NT2/D1 (cell line): Measurements from ENCODE around the gene SPTAN1.

Experiments used
- YY1 ChIP-seq: IDR thresholded peaks from 2 replicates; pipeline ENCODE4 v1.6.1; 2011; ENCODE audit not compliant: insufficient read length, insufficient read depth
- ZNF274 ChIP-seq: IDR thresholded peaks from 2 replicates; pipeline ENCODE4 v1.6.1; 2011; ENCODE audit warnings: mild to moderate bottlenecking, low read depth, low read length

DNA sequence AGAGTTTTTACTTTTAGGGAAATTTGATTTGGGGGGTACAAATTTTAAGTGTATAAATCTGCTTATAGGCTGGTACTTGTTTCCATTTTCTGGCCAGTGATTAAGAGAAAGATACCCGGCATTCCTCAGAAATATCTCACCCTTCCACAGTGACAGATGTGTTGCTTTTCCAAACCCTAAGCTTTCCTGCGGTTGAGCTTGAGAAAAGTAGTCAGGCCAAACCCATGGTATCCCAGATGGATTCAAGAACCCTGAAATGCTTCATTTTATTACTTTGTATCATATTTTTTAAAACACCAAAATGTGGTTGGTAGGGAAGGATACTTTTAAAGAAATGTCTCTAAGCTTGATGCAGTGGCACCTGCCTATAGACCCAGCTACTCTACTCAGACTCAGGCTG is 23.5 kb downstream of the SPTAN1 start:
- TF ChIP-seq ZNF274: no peak
- no peak for TF ChIP-seq YY1
